ENCODE results near the gene PRKRIP1. TPM values are rescaled to one million over a fixed set of nuclear protein-coding genes. Genes with fewer than 3 reads are reported as not detected.

Gene PRKRIP1
- 9.4 and 10.9 TPM in 2 replicates for total RNA-seq

DNA sequence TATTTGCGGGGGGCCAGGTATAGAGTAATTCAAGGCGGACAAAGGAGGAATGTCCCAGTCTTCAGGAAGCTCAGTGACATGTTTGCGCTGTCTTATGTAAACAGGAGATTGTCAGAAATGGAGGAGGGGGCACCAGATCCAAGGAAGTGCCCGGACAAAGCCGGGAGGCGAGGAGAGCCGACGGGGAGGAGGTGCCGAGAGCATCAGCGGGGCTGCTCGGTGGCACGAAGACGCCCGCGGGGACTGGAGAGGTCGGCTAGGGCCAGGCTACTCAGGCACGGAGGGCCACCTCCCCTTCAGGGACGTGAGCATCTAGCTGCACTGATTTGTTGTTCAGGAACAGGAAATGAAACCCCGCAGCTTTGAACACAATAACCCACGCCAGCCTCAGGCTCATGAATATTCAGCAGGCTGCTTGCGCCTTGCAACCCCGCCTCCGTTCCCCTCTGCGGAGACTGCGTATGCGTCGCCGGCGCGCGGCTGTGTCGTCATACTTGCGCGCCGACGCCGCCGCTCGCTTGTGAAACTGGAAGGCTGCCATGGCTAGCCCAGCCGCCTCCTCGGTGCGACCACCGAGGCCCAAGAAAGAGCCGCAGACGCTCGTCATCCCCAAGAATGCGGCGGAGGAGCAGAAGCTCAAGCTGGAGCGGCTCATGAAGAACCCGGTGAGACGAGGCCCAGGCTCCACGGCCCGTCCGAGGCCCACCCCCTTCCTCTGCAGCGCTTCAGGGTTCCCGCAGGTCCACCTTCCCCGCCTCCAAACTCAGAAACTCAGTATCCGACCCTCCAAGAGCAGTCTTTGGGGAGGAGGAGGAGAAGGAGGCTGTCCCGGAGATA, at the start of gene PRKRIP1:
Gene PRKRIP1 (plus strand): TSS at position 491 of the 837 bp plus-strand sequence. CDS start 49 bp downstream, at position 540.

DNA sequence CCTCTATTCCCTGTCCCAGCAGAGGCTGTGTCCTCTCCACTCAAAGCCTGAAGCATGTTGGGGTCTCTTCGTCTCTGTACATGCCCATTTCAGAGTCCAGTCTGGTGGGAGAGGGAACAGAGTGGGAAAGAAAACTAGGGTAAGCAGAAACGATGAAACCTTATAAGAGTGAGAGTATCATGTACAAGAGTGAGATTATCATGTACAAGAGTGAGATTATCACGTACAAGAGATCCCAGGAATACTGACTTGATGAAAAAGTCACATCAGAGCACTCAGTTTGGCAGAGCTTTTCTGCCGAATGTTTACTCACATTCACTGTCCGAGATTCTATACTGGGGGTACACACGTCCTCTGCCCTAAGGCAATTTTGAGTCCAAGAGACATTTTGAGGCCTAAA, 39.8 kb upstream of the PRKRIP1 start, which contains the start of gene SPDYE6:
Gene SPDYE6 (minus strand): TSS at position 101 of the 400 bp plus-strand sequence. CDS start 421 bp downstream, outside the sequence.

DNA sequence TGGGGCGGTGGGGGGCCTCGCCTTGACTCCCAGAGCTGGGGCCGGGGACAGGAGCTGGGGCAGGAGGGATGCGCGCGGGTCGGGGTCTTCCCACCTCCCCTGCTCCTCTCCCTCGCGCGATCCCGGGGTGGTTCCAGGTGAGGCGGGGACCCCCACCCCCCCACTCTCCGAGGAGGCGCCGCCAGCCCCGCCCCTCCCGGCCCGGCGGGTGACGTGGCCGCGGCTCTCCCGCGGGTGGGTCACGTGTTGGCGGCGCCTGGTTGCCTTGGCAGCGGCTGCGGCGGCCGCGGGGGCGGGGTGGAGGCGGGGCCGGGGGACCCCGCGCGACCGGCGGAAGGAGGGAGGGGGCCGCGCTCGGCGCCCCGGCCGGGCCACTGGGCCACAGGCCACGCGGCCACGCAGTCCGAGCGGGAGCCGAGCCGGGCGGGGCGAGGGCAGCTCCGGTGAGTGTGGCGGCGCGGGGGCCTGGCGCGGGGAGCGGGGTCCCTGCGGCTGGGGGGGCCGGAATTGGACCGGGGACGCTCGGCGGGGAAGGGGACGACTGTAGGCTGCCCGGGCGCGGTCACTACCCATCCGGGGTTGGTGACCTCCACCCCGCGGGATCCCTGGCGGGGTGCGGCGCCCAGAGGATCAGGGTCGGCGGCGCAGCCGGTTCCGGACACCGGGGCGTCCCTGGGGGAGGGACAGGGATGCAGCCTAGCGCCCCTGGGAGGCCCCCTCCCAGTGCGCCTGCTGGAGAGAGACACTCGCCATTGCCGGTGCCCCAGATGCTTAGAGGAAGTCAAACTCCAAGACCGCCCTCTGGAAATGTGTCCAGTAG, 37.3 kb downstream of the PRKRIP1 start, which contains the start of gene ORAI2:
Gene ORAI2 (plus strand): TSS at position 357 of the 820 bp plus-strand sequence. CDS start 5,382 bp downstream, outside the sequence.

DNA sequence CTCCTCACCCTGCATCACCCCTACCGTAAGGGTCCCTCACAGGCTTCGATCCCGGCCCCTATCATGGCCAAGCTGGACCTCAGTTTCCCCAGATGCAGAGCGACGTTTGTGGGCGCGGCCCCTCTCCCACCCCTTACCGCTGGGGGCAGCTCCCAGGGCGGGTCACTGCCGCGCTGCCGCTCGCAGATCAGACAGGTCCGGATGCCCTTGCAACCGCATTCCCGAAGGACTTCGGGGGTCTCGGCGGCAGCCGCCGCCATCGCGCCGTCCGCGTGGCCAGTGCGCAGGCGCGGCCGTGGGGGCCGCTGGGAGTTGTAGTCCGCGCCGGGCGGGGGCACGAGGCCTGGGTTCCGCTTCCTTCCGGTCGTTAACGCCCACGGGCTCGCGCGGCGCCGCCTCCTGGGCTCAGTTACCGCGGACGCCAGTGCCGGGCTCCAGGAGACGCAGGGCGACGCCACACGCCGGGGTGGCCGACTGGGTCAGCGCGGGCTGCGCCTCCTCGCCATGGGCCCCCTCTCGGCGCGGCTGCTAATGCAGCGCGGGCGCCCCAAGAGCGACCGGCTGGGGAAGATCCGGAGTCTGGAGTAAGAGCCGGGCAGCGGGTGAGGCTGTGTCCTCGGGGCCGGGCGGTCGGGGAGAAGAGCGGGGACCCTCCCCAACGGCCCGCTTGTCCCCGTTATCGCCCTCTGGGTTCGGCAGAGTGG, 68.6 kb downstream of the PRKRIP1 start, which contains the start of the genes ALKBH4 and LRWD1:
Gene ALKBH4 (minus strand): TSS at position 287 of the 704 bp plus-strand sequence. CDS start 27 bp downstream, at position 260.
Gene LRWD1 (plus strand): TSS at position 408 of the 704 bp plus-strand sequence. CDS start 97 bp downstream, at position 505.

Other genes with a start within 250 kb of the PRKRIP1 start
- gene SH2B2, start 109.5 kb upstream of the PRKRIP1 start, total RNA-seq = 2.5 TPM in 2 replicates
- gene SPDYE6, start 39.9 kb upstream of the PRKRIP1 start, total RNA-seq = not detected in 2 replicates
- gene ORAI2, start 37.2 kb downstream of the PRKRIP1 start, total RNA-seq = 37.3 and 38.8 TPM in 2 replicates
- gene ALKBH4, start 68.5 kb downstream of the PRKRIP1 start, total RNA-seq = 14.3 and 18.2 TPM in 2 replicates
- 11.3 and 12.6 TPM in 2 replicates for gene LRWD1, start 68.6 kb downstream of the PRKRIP1 start, total RNA-seq
- gene POLR2J, start 82.6 kb downstream of the PRKRIP1 start, total RNA-seq = 41.2 and 41.4 TPM in 2 replicates
- gene RASA4B, start 121.4 kb downstream of the PRKRIP1 start, total RNA-seq = 0.50 and 0.59 TPM in 2 replicates
- 0.34 and 0.45 TPM in 2 replicates for gene UPK3BL2, start 147.3 kb downstream of the PRKRIP1 start, total RNA-seq
- gene SPDYE2, start 154.9 kb downstream of the PRKRIP1 start, total RNA-seq = not detected in 2 replicates
- gene POLR2J3, start 176.2 kb downstream of the PRKRIP1 start, total RNA-seq = 7.4 and 14.3 TPM in 2 replicates
- gene RASA4, start 220.4 kb downstream of the PRKRIP1 start, total RNA-seq = 1.3 and 2.4 TPM in 2 replicates
- gene UPK3BL1, start 246.4 kb downstream of the PRKRIP1 start, total RNA-seq = 8.7 and 11.3 TPM in 2 replicates